Spleen (tissue), 11 donors: Measurements from ENCODE around the gene CACNA1H. TPM values are rescaled to one million over a fixed set of nuclear protein-coding genes. Genes with fewer than 3 reads are reported as not detected.

Source experiments
- DNase-seq: peaks from one replicate; pipeline ENCODE4 v3.0.0-alpha.2; 2020
- H3K27ac ChIP-seq, 8 donors: fragments of 200-600 bp; sonication (generic) in 7 of 8; 1 replicate in 4 of 8; 2 replicates in 4 of 8; pipeline versions ENCODE4 v1.5.0 to v1.8.0; 2016 to 2021; ENCODE audit warnings: inconsistent platforms in 4 of 8, mild to moderate bottlenecking in 4 of 8, moderate library complexity in 1 of 8
- H3K27me3 ChIP-seq, 7 donors: fragments of 200-600 bp; sonication (generic) in 6 of 7; replicated peaks in 1 of 7; 1 replicate in 4 of 7; 2 replicates in 3 of 7; pipeline versions ENCODE4 v1.5.0 to v1.8.0; 2016 to 2021; ENCODE audit warnings: inconsistent platforms in 3 of 7, mild to moderate bottlenecking in 1 of 7
- H3K36me3 ChIP-seq, 6 donors: fragments of 200-600 bp; sonication (generic) in 5 of 6; 1 replicate in 4 of 6; 2 replicates in 2 of 6; pipeline versions ENCODE4 v1.5.0 to v1.8.0; 2016 to 2021; ENCODE audit warnings: inconsistent platforms in 2 of 6
- H3K4me1 ChIP-seq, 6 donors: fragments of 200-600 bp; sonication (generic) in 5 of 6; 1 replicate in 3 of 6; 2 replicates in 3 of 6; pipeline versions ENCODE4 v1.5.0 to v1.8.0; 2016 to 2021; ENCODE audit warnings: inconsistent platforms in 3 of 6
- H3K4me3 ChIP-seq, 8 donors: fragments of 200-600 bp; sonication (generic) in 7 of 8; 1 replicate in 4 of 8; 2 replicates in 4 of 8; pipeline versions ENCODE4 v1.5.0 to v1.8.0; 2016 to 2021; ENCODE audit warnings: inconsistent platforms in 4 of 8, mild to moderate bottlenecking in 4 of 8, moderate library complexity in 2 of 8
- H3K9me3 ChIP-seq, 8 donors: fragments of 200-600 bp; sonication (generic) in 7 of 8; 1 replicate in 4 of 8; 2 replicates in 4 of 8; pipeline versions ENCODE4 v1.5.0 to v1.8.0; 2016 to 2021; ENCODE audit warnings: inconsistent platforms in 4 of 8
- CTCF ChIP-seq, 11 experiments: fragments of 200-600 bp in 7 of 11; fragments of 450-650 bp in 4 of 11; sonication (generic) in 4 of 11; IDR thresholded peaks in 8 of 11; conservative IDR thresholded peaks in 3 of 11; 1 replicate in 7 of 11; 2 replicates in 4 of 11; pipeline versions ENCODE4 v1.4.0 to v1.8.0; 2016 to 2021; ENCODE audit warnings: antibody characterized with exemption in 11 of 11, inconsistent platforms in 4 of 11, mild to moderate bottlenecking in 1 of 11
- POLR2A ChIP-seq, 3 donors: fragments of 450-650 bp; IDR thresholded peaks; one replicate each; pipeline ENCODE4 v1.5.1; 2017; ENCODE audit warnings: antibody characterized with exemption in 3 of 3, mild to moderate bottlenecking in 1 of 3
- POLR2AphosphoS5 ChIP-seq, 3 donors: sonication (generic); formaldehyde crosslinking; IDR thresholded peaks; one replicate each; pipeline ENCODE4 v1.5.1; 2017; ENCODE audit warnings: antibody characterized with exemption in 3 of 3
- WGBS, 5 donors: extraction: QIAGEN DNeasy Blood & Tissue Kit in 3 of 5; methylation state at CpG; one replicate each; pipeline versions ENCODE4 v1.1.5 to v1.1.7; 2013 to 2018; 5-methylcytosine and 5-hydroxymethylcytosine counted together
- intact Hi-C: fragments of 100-400 bp; cut with DNase I; formaldehyde crosslinking; loops from one replicate; pipeline ENCODE4 v1.15.0; 2023; ENCODE audit warnings: low total_unique reads
- polyA plus RNA-seq, 3 donors: library from polyadenylated mRNA; stranded (reverse); fragments of 200-250 nt; gene quantifications; one replicate each; pipeline ENCODE4 v1.2.1, GENCODE V29; 2013
- total RNA-seq, 7 donors: library from RNA; depleted of rRNA in 3 of 7; stranded (reverse); fragments of >200 nt in 3 of 7; fragmentation: NEBNext Ultra II Directional in 4 of 7; extraction: Animal tissue kit (Norgen Biotek cat#: 25700) in 4 of 7; gene quantifications; one replicate each; pipeline versions ENCODE4 v1.1.0 to v1.2.1, GENCODE V29; 2016 to 2021
- donor health status: healthy with polysubstance abuse.
- donor health status: DM: no; HTN: no; CAD: no; lungs with moderate emphysema.
- donor health status: DM: no; HTN: no; CAD: no.
- donor health status: Bipolar disorder and iron deficiency.
- donor health status: healthy.
- donor health status: DM: no; HTN: no; CAD: no.
- donor health status: DM: yes; HTN: yes; CAD: no.

The CACNA1H gene
- total and polyA plus RNA-seq, 10 donors = 0.33 to 2.1 (median 0.70) TPM

GRCh38 chr16:1271380-1271723 lies 118.4 kb downstream of the CACNA1H start:
- 74 to 87% (median 84%) methylated on average over 12 of the region's 12 CpGs for WGBS, 5 donors
- H3K9me3 ChIP-seq = no peaks in the 10 kb centered on the region
- H3K27me3 ChIP-seq = peaks cover 0 to 68% (median 21%) of the 10 kb centered on the region in 7 donors
- peaks cover 0 to 11% (median 6%) of the 10 kb centered on the region in 6 donors for H3K4me1 ChIP-seq
- H3K27ac ChIP-seq = no peak overlapping the region
- H3K36me3 ChIP-seq = no peaks in the 10 kb centered on the region
- intact Hi-C loops = no loop called here
- H3K4me3 ChIP-seq = no peak overlapping the region
- no peak for DNase-seq
- TF ChIP-seq POLR2AphosphoS5 (IDR thresholded peaks at IDR 0.05) = no peak
- TF ChIP-seq POLR2A (IDR thresholded peaks at IDR 0.05) = no peak
- no peak for TF ChIP-seq CTCF (IDR thresholded peaks at IDR 0.05 in 8 of 11, conservative IDR thresholded peaks at IDR 0.05 in 3 of 11)

Other genes with a start within 250 kb of the CACNA1H start
- gene LMF1, start 182.1 kb upstream of the CACNA1H start, total RNA-seq = 10 to 100 TPM; 22.5 to 57.6 (median 39.9) TPM
- gene LMF1, start 182.1 kb upstream of the CACNA1H start, polyA plus RNA-seq = 10 to 100 TPM; 10.4 to 22.6 (median 19.8) TPM
- gene SOX8, start 171.3 kb upstream of the CACNA1H start, total RNA-seq = 1 to 10 TPM in 6 of 7 donors, under 1 TPM in 1; 0.60 to 2.7 (median 1.6) TPM
- gene SOX8, start 171.3 kb upstream of the CACNA1H start, polyA plus RNA-seq = 1 to 10 TPM; 2.5 to 3.7 (median 2.7) TPM
- not detected for gene SSTR5, start 80.4 kb upstream of the CACNA1H start, total RNA-seq
- gene SSTR5, start 80.4 kb upstream of the CACNA1H start, polyA plus RNA-seq = not detected
- gene C1QTNF8, start 56.9 kb upstream of the CACNA1H start, total RNA-seq = not detected
- not detected for gene C1QTNF8, start 56.9 kb upstream of the CACNA1H start, polyA plus RNA-seq
- gene TPSG1, start 72.2 kb downstream of the CACNA1H start, total RNA-seq = under 1 TPM in 1 of 7 donors, not detected in 6; 0.46 TPM
- not detected for gene TPSG1, start 72.2 kb downstream of the CACNA1H start, polyA plus RNA-seq
- gene TPSB2, start 77.1 kb downstream of the CACNA1H start, total RNA-seq = 1 to 10 TPM in 4 of 7 donors, not detected in 3; 1.1 to 8.2 (median 4.5) TPM
- gene TPSB2, start 77.1 kb downstream of the CACNA1H start, polyA plus RNA-seq = under 1 TPM in 2 of 3 donors, not detected in 1; 0.29 to 0.50 TPM
- 10 to 100 TPM in 2 of 7 donors, 1 to 10 TPM in 3, under 1 TPM in 1, not detected in 1; 0.60 to 17.9 (median 1.8) TPM for gene TPSAB1, start 87.6 kb downstream of the CACNA1H start, total RNA-seq
- gene TPSAB1, start 87.6 kb downstream of the CACNA1H start, polyA plus RNA-seq = under 1 TPM; 0.26 to 0.65 (median 0.59) TPM
- gene TPSD1, start 103.0 kb downstream of the CACNA1H start, total RNA-seq = under 1 TPM in 1 of 7 donors, not detected in 6; 0.76 TPM
- under 1 TPM in 1 of 3 donors, not detected in 2; 0.11 TPM for gene TPSD1, start 103.0 kb downstream of the CACNA1H start, polyA plus RNA-seq
- 100 to 1,000 TPM; 101 to 142 (median 129) TPM for gene UBE2I, start 156.5 kb downstream of the CACNA1H start, total RNA-seq
- gene UBE2I, start 156.5 kb downstream of the CACNA1H start, polyA plus RNA-seq = 10 to 100 TPM; 78.1 to 94.9 (median 83.7) TPM
- gene BAIAP3, start 180.5 kb downstream of the CACNA1H start, total RNA-seq = 10 to 100 TPM in 2 of 7 donors, 1 to 10 TPM in 5; 5.0 to 15.7 (median 6.7) TPM
- 1 to 10 TPM; 2.7 to 7.3 (median 3.0) TPM for gene BAIAP3, start 180.5 kb downstream of the CACNA1H start, polyA plus RNA-seq
- 10 to 100 TPM; 31.1 to 73.1 (median 41.5) TPM for gene TSR3, start 198.8 kb downstream of the CACNA1H start, total RNA-seq
- 10 to 100 TPM; 38.0 to 65.9 (median 55.2) TPM for gene TSR3, start 198.8 kb downstream of the CACNA1H start, polyA plus RNA-seq
- gene GNPTG, start 198.8 kb downstream of the CACNA1H start, total RNA-seq = 10 to 100 TPM; 60.4 to 80.6 (median 73.4) TPM
- gene GNPTG, start 198.8 kb downstream of the CACNA1H start, polyA plus RNA-seq = 10 to 100 TPM; 55.6 to 62.8 (median 56.7) TPM